Stimulated activated CD4-positive, alpha-beta T cell treated with anti-CD3 and anti-CD28 coated beads, Interleukin-1b, Interleukin-23, amount 100 ng/mL, for 1 hour (primary cell): ENCODE results near the gene APLP2.
"Not testable (repeated sequence)": the region's sequence is repeated elsewhere in the genome, so short reads cannot be mapped to it uniquely, and the experiment has no call there.

ENCODE experiments used
- DNase-seq, 2 donors: peaks; one replicate each; pipeline ENCODE4 v3.0.0-alpha.2; 2020; ENCODE audit warnings: low read depth in 2 of 2

Gene APLP2

DNA sequence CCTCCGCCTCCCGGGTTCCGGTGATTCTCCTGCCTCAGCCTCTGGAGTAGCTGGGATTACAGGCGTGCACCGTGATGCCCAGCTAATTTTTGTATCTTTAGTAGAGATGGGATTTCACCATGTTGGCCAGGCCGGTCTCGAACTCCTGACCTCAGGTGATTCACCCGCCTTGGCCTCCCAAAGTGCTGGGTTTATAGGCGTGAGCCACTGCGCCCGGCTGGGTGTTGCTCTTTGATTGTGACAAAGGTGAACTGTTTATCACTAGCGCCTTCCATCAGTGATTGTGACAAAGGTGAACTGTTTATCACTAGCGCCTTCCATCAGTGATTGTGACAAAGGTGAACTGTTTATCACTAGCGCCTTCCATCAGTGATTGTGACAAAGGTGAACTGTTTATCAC is 123.9 kb downstream of the APLP2 start:
- DNase-seq = not testable (repeated sequence)
